GM20000 (cell line): ENCODE data around the gene CXXC5.

ENCODE experiments used
- DNase-seq: peaks from one replicate; pipeline ENCODE4 v3.0.0; 2012; ENCODE audit warnings: low spot score
- CTCF ChIP-seq: IDR thresholded peaks from 2 replicates; pipeline ENCODE4 v1.5.1; 2012; ENCODE audit warnings: mild to moderate bottlenecking, control low read depth; ENCODE audit errors: extremely low read depth, missing control alignments

CXXC5 gene

GRCh38 chr5:139645430-139645871, 2.7 kb upstream of the CXXC5 start:
- TF ChIP-seq CTCF, result no peak
- no peak for DNase-seq

GRCh38 chr5:139646111-139646510, 2.0 kb upstream of the CXXC5 start:
- TF ChIP-seq CTCF, result no peak
- DNase-seq, result no peak

GRCh38 chr5:139646912-139647505, 1.1 kb upstream of the CXXC5 start:
- no peak for DNase-seq

GRCh38 chr5:139647506-139648204, 494 bp upstream of the CXXC5 start:
- TF ChIP-seq CTCF, result no peak
- no peak for DNase-seq

More at GRCh38 chr5:139646912-139647505, 1.1 kb upstream of the CXXC5 start:
- TF ChIP-seq CTCF, result no peak

GRCh38 chr5:139649082-139649991, 1.2 kb downstream of the CXXC5 start:
- no peak for TF ChIP-seq CTCF
- DNase-seq, result no peak

GRCh38 chr5:139650031-139650688, 2.0 kb downstream of the CXXC5 start:
- peak; percentile 61 for DNase-seq
- peak; percentile 18 for TF ChIP-seq CTCF
